NCI-H146 (cell line): ENCODE results near the gene DOCK4.
A peak's percentile ranks its signal among the peaks of the same experiment; 100 is the strongest.
"Not testable (repeated sequence)": the region's sequence is repeated elsewhere in the genome, so short reads cannot be mapped to it uniquely, and the experiment has no call there.

Experiments
- DNase-seq: peaks from one replicate; lab custom pipeline; 2025; lab: John Stamatoyannopoulos, UW

DOCK4 gene

GRCh38 chr7:112206238-112206990, at the start of gene DOCK4, which contains the start of gene ZNF277:
Gene DOCK4 (minus strand): TSS chr7:112206399. CDS start chr7:112206138, 261 bp downstream.
Gene ZNF277 (plus strand): TSS chr7:112206695. CDS start chr7:112206717, 22 bp downstream.
- DNase-seq = peak; percentile 99

- no peak for DNase-seq
These were observed 49.2 kb upstream of the DOCK4 start for GRCh38 chr7:112255388-112255720.

- no peak for DNase-seq
These were observed 48.6 kb upstream of the DOCK4 start for GRCh38 chr7:112254709-112255387.

DNA sequence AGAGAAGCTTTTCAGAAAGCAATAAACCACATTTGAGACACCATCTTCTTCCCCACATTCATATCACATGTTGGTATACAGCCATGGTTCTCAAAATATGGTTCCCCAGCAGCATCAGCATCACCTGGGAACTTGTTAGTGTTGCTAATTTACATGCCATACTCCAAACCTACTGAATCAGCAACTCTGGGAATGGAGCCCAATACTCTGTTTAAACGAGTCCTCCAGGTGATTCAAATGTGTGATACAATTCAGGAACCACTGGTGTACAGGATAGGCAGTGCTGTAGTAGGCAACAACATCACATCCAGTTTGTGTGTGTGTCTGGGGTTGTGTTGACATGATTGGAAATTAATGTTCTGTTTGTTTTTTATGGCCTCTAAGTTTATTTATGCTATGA, 48.0 kb upstream of the DOCK4 start:
- DNase-seq = no peak

DNA sequence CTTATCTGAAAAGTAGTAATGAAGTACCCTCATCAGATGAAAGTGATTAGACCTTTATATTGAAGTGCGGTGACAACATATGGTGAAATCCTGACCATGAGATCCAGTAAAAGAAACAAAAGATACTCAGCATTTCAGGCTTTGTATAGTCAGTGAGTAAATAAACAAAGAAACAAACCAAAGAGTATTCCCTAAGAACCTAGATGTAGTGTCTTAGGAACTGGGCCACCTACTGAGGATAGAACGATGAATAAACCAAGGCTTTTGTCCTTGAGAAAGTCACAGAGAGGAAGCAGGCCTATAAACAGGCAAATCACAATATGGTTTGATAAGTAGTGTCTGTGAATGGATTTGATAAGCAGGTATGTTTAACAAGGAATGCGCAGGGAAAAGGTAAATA, 46.5 kb upstream of the DOCK4 start:
- no peak for DNase-seq

- DNase-seq = no peak
These were observed 45.9 kb upstream of the DOCK4 start for GRCh38 chr7:112252141-112252540.

GRCh38 chr7:112249967-112250366, 43.8 kb upstream of the DOCK4 start:
- DNase-seq = not testable (repeated sequence)

DNA sequence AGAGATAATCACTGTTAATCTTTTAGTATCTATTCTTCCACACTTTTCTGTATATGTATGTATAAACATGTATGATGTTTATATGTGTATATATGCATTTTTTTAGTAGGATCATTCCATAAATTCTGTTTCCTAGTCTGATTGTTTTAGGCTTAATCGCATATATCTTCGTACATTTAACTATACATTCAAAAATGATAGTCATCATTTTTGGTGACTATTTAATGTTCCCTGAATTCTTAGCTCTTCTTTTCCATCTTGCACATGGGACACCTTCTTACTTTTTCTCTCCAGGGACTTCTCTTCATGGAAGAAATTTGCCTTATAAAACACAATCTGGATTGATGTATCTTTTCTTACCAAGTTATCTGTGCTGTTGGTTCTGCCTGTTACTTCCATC, 42.4 kb upstream of the DOCK4 start:
- no peak for DNase-seq

GRCh38 chr7:112238852-112239610, 32.8 kb upstream of the DOCK4 start:
- DNase-seq = no peak

DNA sequence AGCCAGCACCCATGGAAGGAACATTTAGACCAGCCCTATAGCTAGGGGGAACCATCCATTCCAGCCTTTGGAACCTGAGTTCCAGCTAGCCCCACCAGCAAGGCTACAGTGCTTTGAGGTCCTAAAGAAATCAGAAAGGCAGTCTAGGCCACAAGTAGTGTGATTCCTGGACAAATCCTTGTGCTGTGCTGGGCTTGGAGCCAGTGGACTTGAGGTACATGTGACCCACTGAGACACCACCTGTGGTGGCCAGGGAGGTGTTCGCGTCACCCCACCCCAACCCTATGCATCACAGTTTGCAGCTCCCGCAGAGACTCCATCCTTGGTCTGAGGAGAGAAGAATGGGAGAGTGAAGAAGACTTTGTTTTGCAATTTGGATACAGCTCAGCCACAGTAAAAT, 32.1 kb upstream of the DOCK4 start:
- no peak for DNase-seq

- DNase-seq = no peak
These were observed 30.4 kb upstream of the DOCK4 start for GRCh38 chr7:112236597-112236996.

GRCh38 chr7:112234147-112234546, 27.9 kb upstream of the DOCK4 start:
- DNase-seq = no peak

DNA sequence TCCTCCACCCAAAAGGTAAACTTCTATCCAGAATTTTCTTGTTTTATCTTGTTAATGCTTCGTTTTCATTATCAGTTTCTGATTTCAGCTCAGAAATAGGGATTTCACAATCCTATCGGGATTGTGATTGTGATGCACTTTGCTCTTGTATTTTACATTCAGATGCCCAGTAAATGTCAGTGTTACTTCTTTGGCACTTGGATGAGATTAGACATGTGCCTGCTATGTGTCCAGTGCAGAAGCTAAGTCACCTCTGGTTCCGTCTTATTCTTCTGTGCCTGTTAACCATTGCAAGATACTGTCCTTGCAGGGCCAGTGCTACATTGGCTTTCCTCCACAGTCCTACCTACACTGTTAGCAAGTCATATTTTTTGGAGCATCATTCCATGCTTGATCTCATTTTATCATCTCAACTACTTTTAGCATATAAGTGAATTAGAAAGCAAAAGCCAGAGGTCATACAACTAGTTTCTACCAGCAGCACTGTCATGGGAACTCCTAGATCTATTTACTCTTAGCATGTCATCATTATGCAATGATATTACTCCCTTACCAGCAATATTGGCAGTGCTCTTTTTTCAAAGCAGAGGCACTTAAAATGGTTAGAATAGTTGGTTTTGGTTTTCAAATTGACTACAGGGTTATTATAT, 27.0 kb upstream of the DOCK4 start:
- DNase-seq = no peak

DNA sequence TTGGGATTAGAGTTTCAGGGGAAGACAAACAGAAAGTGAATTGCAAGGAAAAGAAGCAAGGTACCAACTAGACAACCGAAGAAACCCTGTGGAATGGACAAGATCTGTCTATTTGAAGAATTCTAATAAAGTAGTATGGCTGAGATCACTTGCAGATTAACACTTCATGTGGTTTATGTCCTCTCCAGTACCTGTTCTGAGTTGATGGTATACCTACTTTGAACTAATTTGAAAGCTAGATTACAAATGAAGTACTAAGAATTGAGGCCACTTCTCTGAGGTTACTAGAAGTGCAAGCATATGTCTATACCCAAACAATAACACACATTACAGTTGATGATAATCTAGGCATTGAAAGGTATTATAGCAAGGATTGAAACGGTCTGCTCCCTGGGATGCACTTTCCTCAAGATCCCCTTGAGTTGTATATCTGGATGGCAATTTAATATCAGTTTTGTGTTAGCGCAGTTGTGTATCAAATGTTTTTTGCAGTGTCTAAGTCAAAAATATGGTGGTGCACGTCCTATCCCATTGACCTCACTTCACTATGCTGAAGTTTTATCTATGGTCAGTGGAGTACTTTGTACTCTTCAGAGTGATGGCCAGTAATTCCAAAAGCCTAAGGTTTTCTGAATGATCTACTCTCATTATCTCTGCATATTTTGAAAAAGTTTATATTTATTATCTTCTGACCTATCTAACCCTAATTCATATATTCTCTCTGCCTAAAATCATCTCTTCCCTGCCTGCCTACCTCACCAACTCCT, 26.2 kb upstream of the DOCK4 start:
- no peak for DNase-seq

DNA sequence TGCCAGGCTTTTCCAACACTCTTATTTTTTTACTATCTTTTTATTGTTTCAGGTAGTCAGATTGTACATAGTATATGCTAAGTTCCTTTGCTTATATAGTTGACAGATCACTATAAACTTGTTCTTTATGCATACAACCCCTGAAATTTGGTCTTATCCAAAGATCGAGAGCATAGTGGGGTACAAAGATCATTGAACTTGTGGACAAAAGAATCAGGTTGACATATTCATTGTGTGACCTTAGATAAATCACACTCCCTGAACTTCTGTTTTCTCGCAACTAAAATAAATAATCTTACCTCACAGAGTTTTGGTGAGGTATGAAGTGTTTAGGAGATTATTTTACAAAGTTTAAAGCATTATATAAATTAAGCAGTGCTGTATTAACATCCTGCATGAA, 22.4 kb upstream of the DOCK4 start:
- no peak for DNase-seq

GRCh38 chr7:112226701-112227276, 20.6 kb upstream of the DOCK4 start:
- DNase-seq = no peak

- DNase-seq = no peak
These were observed 18.8 kb upstream of the DOCK4 start for GRCh38 chr7:112225006-112225405.

DNA sequence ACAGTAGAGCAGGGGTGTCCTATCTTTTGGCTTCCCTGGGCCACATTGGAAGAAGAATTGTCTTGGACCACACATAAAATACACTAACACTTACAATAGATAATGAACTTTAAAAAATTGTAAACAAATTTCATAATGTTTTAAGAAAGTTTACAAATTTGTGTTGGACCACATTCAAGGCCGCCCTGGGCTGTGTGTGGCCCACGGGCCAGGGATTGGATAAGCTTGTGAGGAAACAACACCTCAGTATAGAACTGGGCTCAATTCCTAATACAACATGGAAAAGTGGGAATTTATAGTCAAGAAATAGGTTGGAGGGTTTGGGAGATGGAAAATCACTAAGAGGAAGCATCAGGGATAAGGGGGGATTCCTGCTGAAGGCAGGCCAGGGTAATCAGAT, 18.0 kb upstream of the DOCK4 start:
- no peak for DNase-seq

DNA sequence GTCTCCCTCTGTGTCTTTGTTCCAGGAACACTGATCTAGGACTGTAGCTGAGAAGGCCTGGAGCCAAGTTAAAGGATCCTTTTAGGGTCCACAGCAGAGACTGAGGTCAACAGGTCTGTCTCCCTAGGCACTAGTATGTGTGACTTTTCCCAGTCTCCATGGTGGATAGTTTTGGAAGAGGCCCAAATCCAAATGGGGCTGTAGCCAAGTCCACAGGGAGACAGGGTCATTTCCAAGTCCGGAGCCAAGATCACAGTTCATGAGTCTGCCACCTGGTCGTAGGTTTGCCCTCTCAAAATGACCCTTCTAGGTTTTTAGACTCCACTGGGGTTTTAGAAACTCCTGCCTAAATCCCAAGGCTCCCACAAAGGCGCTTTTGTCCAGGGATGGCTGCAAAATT, 17.1 kb upstream of the DOCK4 start:
- no peak for DNase-seq

- no peak for DNase-seq
These were observed 14.8 kb upstream of the DOCK4 start for GRCh38 chr7:112220877-112221434.

DNA sequence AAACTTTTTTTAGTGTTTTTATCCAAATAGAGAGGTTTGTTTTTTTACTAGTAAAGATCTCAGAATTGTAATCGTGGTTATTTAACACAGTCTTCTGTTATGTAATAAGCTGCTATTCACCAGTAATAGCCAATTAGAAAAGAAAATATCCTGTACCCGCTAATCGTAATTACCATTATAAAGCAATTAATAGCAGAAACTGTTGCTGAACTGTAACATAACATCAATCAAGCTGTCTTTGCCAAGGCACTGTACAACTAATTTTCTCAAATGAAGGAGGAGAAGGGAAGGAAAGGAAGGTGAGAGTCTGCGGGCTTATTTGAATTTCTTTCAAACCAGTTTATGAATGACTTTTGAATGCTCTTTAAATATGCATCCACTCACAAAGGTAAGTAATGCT, 9.6 kb upstream of the DOCK4 start:
- DNase-seq = peak; percentile 17
